Vagina (tissue), 2 donors: Measurements from ENCODE around the gene NPTX2.

ENCODE experiments used
- CTCF ChIP-seq, 3 experiments: fragments of 450-650 bp in 2 of 3; fragments of 200-600 bp in 1 of 3; sonication (generic) in 1 of 3; IDR thresholded peaks; one replicate each; pipeline ENCODE4 v1.5.1; 2017 to 2019; ENCODE audit warnings: antibody characterized with exemption in 3 of 3, mild to moderate bottlenecking in 2 of 3, moderate library complexity in 2 of 3
- POLR2A ChIP-seq, 2 donors: fragments of 450-650 bp; IDR thresholded peaks; one replicate each; pipeline ENCODE4 v1.6.1; 2017; ENCODE audit warnings: antibody characterized with exemption in 2 of 2, mild to moderate bottlenecking in 2 of 2, moderate library complexity in 2 of 2

DNA sequence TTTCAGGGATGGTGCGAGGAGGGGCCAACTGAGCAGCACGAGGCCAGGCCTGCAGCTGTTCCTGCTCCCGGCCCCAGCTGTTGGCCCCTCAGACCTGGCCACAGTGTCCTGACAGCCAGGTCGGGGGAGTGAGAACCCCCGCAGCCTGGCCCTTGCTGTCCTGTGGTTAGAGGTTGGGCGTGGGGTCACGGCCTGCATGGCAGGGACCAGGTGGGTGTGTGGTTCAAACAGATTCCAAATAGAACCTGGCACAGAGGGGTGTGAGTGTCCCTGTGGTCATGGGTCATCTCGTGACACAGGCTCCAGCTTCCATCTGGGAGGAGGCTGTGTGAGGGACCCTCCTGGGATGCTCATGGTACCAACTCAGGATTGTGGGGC, 10.3 kb downstream of the NPTX2 start:
- TF ChIP-seq POLR2A (IDR thresholded peaks at IDR 0.05), result no peak
- TF ChIP-seq CTCF (IDR thresholded peaks at IDR 0.05), result no peak
